Left lobe of liver (tissue), 2 donors: ENCODE results near the gene GARIN5B. TPM values are rescaled to one million over a fixed set of nuclear protein-coding genes. Genes with fewer than 3 reads are reported as not detected.

Source experiments
- ATAC-seq: fragments of 200-7000 bp; cut with Tn5 transposase; one replicate; pipeline ENCODE4 v1.9.1; 2020; ENCODE audit warnings: mild to moderate bottlenecking, moderate library complexity
- DNase-seq: peaks from one replicate; pipeline ENCODE4 v3.0.0-alpha.2; 2020; ENCODE audit warnings: low spot score
- total RNA-seq: library from RNA; stranded (reverse); gene quantifications from one replicate; pipeline ENCODE4 v1.2.1, GENCODE V29; 2021
- donor health status: DM: no; HTN: no; CAD: no; lungs with moderate emphysema.
- donor health status: DM: no; HTN: yes; CAD: no.

The GARIN5B gene
- total RNA-seq, 1 donor from 2014 or later: not detected

- DNase-seq (no peak), ATAC-seq (no peak)
These were observed 9.4 kb upstream of the GARIN5B start for GRCh38 chr19:55372316-55373081.

- ATAC-seq (no peak), DNase-seq (no peak)
These were observed 7.4 kb upstream of the GARIN5B start, which contains the start of gene IL11 for GRCh38 chr19:55370305-55370988. Gene IL11 (minus strand): TSS chr19:55370463. CDS start chr19:55370310, 153 bp downstream.

GRCh38 chr19:55369653-55370304 is 6.7 kb upstream of the GARIN5B start:
- no peak for ATAC-seq
- no peak for DNase-seq

- DNase-seq (no peak), ATAC-seq (peak; percentile 49)
These were observed 5.9 kb upstream of the GARIN5B start for GRCh38 chr19:55368701-55369563.

GRCh38 chr19:55368106-55368505 is 5.0 kb upstream of the GARIN5B start:
- ATAC-seq (no peak), DNase-seq (no peak)

- DNase-seq (no peak), ATAC-seq (no peak)
These were observed 3.7 kb upstream of the GARIN5B start for GRCh38 chr19:55366790-55367189.

- no peak for DNase-seq
- ATAC-seq: no peak
These were observed 2.9 kb upstream of the GARIN5B start for GRCh38 chr19:55365964-55366363.

- DNase-seq (no peak), ATAC-seq (no peak)
These were observed 2.2 kb upstream of the GARIN5B start for GRCh38 chr19:55365245-55365644.

- no peak for DNase-seq
These were observed 678 bp downstream of the GARIN5B start for GRCh38 chr19:55362174-55362989.

GRCh38 chr19:55360902-55361301 is 2.2 kb downstream of the GARIN5B start:
- DNase-seq (no peak), ATAC-seq (no peak)

More at GRCh38 chr19:55362174-55362989, 678 bp downstream of the GARIN5B start:
- no peak for ATAC-seq

- ATAC-seq (no peak), DNase-seq (no peak)
These were observed 3.8 kb downstream of the GARIN5B start for GRCh38 chr19:55358943-55359908.

GRCh38 chr19:55358493-55358892 is 4.6 kb downstream of the GARIN5B start:
- DNase-seq (no peak), ATAC-seq (no peak)

- ATAC-seq (no peak), DNase-seq (no peak)
These were observed 7.7 kb downstream of the GARIN5B start for GRCh38 chr19:55355213-55355821.

- DNase-seq: no peak
- ATAC-seq: no peak
These were observed 8.3 kb downstream of the GARIN5B start, which contains the start of gene COX6B2 for GRCh38 chr19:55354698-55355212. Gene COX6B2 (minus strand): TSS chr19:55354719. CDS start chr19:55354521, 198 bp downstream.

- no peak for DNase-seq
These were observed 9.0 kb downstream of the GARIN5B start for GRCh38 chr19:55353803-55354697.

GRCh38 chr19:55353356-55353802 is 9.7 kb downstream of the GARIN5B start:
- no peak for ATAC-seq
- DNase-seq: no peak

More at GRCh38 chr19:55353803-55354697, 9.0 kb downstream of the GARIN5B start:
- peak; percentile 83 for ATAC-seq
